GM12878 (cell line): ENCODE measurements around the gene CLPSL1.

ENCODE experiments used
- CEBPZ ChIP-seq: fragments of 150-350 bp; IDR thresholded peaks from 2 replicates; pipeline ENCODE4 v1.6.1; 2016; ENCODE audit warnings: low read depth, low read length
- CTCF ChIP-seq, 3 experiments: IDR thresholded peaks in 2 of 3; conservative IDR thresholded peaks in 1 of 3; 2 replicates each; pipeline ENCODE4 v1.5.1; 2011; ENCODE audit warnings: low read depth in 3 of 3, low read length in 3 of 3, mild to moderate bottlenecking in 3 of 3, control low read depth in 2 of 3, moderate library complexity in 2 of 3, inconsistent platforms in 1 of 3, mixed read lengths in 1 of 3; ENCODE audit not compliant: control insufficient read depth in 2 of 3, insufficient read depth in 1 of 3; ENCODE audit errors: extremely low read depth in 1 of 3
- DPF2 ChIP-seq: fragments of 450-650 bp; IDR thresholded peaks from 2 replicates; pipeline ENCODE4 v1.6.1; 2017; ENCODE audit warnings: mild to moderate bottlenecking
- HDAC2 ChIP-seq: fragments of 200-600 bp; sonication (generic); IDR thresholded peaks from 2 replicates; pipeline ENCODE4 v1.6.1; 2017
- HSF1 ChIP-seq: fragments of 150-350 bp; IDR thresholded peaks from 2 replicates; pipeline ENCODE4 v1.6.1; 2014; ENCODE audit warnings: mild to moderate bottlenecking, low read depth, low read length
- NRF1 ChIP-seq: conservative IDR thresholded peaks from 2 replicates; pipeline ENCODE4 v1.6.1; 2011; ENCODE audit warnings: mild to moderate bottlenecking, low read depth, low read length, improper control_type of control experiment
- POLR2A ChIP-seq: IDR thresholded peaks from 2 replicates; pipeline ENCODE4 v1.6.1; 2011; ENCODE audit warnings: low read depth, mild to moderate bottlenecking, low read length
- TAF1 ChIP-seq: IDR thresholded peaks from 2 replicates; pipeline ENCODE4 v1.6.1; 2011; ENCODE audit warnings: mild to moderate bottlenecking, low read depth, low read length, borderline replicate concordance
- ZBTB40 ChIP-seq: fragments of 450-650 bp; IDR thresholded peaks from 2 replicates; pipeline ENCODE4 v1.6.1; 2016; ENCODE audit warnings: mild to moderate bottlenecking, moderate library complexity, borderline replicate concordance
- ZSCAN29 ChIP-seq: fragments of 450-650 bp; IDR thresholded peaks from 2 replicates; pipeline ENCODE4 v1.6.1; 2017; ENCODE audit warnings: mild to moderate bottlenecking, moderate library complexity

- no peak for TF ChIP-seq NRF1
- TF ChIP-seq CEBPZ = no peak
- TF ChIP-seq HDAC2 = no peak
- TF ChIP-seq CTCF (IDR thresholded peaks at IDR 0.05 in 2 of 3, conservative IDR thresholded peaks at IDR 0.05 in 1 of 3; ENCODE audit: control insufficient read depth in 2 of 3, extremely low read depth in 1 of 3, insufficient read depth in 1 of 3, low read depth in 3 of 3, low read length in 3 of 3) = no peak
- TF ChIP-seq TAF1 = no peak
- no peak for TF ChIP-seq ZSCAN29
- no peak for TF ChIP-seq HSF1
- no peak for TF ChIP-seq ZBTB40
- no peak for TF ChIP-seq POLR2A
- no peak for TF ChIP-seq DPF2
These were observed 9.5 kb upstream of the CLPSL1 start for GRCh38 chr6:35771343-35771627.
